ENCODE results near the gene TRIM15.

Gene TRIM15

DNA sequence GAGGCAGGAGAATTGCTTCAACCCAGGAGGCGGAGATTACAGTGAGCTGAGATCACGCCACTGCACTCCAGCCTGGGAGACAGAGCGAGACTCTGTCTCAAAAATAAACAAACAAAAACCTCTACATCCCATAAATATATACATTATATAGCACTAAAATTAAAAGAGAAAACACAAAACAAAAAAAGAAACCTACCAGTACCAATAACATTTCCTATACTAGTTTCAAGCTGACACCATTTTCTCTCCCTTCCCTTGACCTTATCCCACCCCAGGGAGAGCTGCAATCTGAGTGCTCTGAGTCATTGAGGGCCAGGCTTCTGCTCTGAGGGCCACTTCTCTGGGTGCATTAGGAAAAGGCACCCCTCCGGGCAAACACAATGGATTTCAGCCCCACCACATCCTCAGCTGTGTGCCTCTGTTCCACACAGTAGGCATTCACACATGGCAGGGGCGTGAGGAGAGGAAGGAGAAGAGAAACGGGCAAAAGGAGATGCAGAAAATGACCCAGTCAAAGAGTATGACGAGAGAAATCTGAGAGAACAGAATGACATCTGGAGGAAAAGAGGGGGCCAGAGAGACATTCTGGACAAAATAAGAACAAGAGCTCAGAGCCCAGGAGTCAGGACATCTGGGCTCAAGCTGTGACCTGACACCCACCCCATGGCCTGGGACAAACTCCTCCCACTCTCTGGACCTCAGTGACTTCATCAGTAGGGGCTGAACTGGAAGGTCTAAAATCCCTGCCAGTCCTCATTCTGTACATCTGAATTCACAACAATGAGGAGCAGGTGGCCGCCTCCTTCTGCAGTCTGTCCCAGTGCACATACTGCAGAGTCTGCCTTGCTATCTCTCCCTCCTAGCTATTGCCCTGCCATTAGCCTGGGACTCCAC is 31.7 kb downstream of the TRIM15 start:
- intact Hi-C loops (cut with DNase I; ENCODE audit: low total_unique reads): no loop called here
- TF ChIP-seq, protein P1, sequence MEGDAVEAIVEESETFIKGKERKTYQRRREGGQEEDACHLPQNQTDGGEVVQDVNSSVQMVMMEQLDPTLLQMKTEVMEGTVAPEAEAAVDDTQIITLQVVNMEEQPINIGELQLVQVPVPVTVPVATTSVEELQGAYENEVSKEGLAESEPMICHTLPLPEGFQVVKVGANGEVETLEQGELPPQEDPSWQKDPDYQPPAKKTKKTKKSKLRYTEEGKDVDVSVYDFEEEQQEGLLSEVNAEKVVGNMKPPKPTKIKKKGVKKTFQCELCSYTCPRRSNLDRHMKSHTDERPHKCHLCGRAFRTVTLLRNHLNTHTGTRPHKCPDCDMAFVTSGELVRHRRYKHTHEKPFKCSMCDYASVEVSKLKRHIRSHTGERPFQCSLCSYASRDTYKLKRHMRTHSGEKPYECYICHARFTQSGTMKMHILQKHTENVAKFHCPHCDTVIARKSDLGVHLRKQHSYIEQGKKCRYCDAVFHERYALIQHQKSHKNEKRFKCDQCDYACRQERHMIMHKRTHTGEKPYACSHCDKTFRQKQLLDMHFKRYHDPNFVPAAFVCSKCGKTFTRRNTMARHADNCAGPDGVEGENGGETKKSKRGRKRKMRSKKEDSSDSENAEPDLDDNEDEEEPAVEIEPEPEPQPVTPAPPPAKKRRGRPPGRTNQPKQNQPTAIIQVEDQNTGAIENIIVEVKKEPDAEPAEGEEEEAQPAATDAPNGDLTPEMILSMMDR (IDR thresholded peaks at IDR 0.05): no peak
- Histone ChIP-seq H3K4me1 (no peaks in the 10 kb centered on the region), H3K4me3 (no peak overlapping the region), H3K9me3 (no peaks in the 10 kb centered on the region), H3K27me3 (no peaks in the 10 kb centered on the region), H3K36me3 (peaks cover 35 to 82% (median 81%) of the 10 kb centered on the region in 3 donors), H3K27ac (no peak overlapping the region)
- DNase-seq: no peak

DNA sequence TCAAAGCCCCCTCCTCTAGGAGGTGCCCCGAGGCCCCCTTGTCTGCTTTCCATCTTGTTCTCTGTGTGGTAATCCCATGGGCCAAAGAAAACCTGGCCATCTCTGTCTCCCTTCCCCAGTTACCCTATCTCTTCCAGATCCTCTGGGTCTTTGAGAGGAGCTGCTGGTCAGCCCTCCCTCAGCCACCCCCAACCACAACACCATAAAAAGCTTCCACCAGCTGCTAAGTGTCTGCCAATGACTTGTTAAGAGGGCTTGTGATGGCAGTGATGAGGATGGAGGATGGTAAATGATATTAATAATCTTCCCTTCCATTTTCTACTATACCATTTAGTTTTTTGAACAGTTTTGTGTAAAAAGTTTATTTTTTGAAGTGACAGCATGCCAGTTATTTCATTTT is 32.6 kb downstream of the TRIM15 start:
- H3K27ac ChIP-seq: no peak overlapping the region
- no peak for DNase-seq
- TF ChIP-seq, protein P1 (IDR thresholded peaks at IDR 0.05): no peak
- no peak overlapping the region for H3K4me3 ChIP-seq
- no peaks in the 10 kb centered on the region for H3K9me3 ChIP-seq
- no peaks in the 10 kb centered on the region for H3K4me1 ChIP-seq
- peaks cover 41 to 82% (median 80%) of the 10 kb centered on the region in 3 donors for H3K36me3 ChIP-seq
- no peaks in the 10 kb centered on the region for H3K27me3 ChIP-seq
- intact Hi-C loops (cut with DNase I; ENCODE audit: low total_unique reads): no loop called here

DNA sequence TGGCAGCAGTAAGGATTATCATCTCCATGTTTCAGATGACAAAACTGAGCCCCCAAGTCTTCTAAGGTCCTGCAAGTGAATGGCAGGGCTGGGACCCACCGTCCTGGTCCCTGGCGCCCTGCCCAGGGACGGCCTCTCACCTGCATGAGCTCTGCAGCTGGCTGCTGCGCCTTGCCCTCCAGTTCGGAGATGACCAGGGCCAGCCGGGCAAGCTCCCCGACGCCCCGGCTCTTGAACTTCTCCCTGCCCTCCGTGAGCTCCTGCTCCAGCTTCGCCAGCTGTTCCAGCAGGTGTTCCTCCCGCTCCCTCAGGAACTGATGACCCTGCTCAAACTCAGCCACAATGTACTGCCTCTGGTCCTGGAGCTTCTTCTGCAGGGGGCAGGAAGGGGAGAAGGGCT is 33.0 kb downstream of the TRIM15 start:
- Histone ChIP-seq H3K4me1 (no peaks in the 10 kb centered on the region), H3K9me3 (no peaks in the 10 kb centered on the region), H3K27ac (no peak overlapping the region), H3K4me3 (no peak overlapping the region), H3K27me3 (no peaks in the 10 kb centered on the region), H3K36me3 (peaks cover 42 to 81% (median 76%) of the 10 kb centered on the region in 3 donors)
- DNase-seq: no peak
- TF ChIP-seq, protein P1 (IDR thresholded peaks at IDR 0.05): no peak
- intact Hi-C loops (cut with DNase I; ENCODE audit: low total_unique reads): no loop called here

DNA sequence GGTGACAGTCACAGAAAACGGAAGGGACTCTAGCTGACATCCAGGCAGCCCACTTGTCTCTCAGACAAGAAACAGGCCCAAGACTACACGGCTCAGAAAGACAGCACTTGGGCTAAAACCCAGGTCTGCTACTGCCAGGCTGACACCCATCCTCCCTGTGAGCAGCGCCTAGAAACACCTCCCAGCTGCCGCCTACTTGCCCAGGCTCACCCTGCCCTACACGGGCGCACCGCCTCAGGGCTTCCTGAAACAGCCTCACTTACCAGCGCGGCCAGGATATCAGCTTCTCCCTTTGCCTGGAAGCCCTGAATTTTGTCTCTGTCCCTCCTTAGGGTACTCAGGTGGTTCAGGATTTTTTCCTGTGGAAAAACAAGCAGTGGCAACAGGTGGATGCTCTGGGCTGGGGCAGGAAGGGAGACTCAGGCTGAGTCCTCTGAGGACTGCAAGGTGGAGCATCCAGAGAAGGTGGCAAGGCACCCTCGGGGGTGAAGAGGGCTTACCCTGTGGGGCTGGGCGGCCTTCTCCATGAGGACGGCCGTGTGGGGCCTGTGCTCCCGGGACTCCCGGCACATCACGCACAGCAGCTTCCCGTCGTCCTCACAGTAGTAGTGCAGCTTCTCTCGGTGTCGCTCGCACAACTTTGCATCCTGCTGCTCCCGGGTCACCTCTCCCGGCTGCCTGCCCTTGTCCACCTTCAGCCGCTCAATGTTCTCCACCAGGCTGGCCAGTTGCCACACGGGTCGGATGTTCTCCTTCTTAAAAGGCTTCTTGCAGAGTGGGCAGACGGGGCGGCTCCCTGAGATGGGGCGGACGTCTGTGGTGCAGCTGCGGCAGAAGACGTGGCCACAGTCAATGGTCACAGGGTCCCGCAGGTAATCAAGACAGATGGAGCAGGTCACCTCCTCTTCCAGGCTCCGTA is 35.1 kb downstream of the TRIM15 start:
- Histone ChIP-seq H3K27me3 (no peaks in the 10 kb centered on the region), H3K4me3 (no peak overlapping the region), H3K4me1 (no peaks in the 10 kb centered on the region), H3K36me3 (peaks cover 42 to 69% (median 66%) of the 10 kb centered on the region in 3 donors), H3K9me3 (no peaks in the 10 kb centered on the region), H3K27ac (no peak overlapping the region)
- TF ChIP-seq, protein P1 (IDR thresholded peaks at IDR 0.05): no peak
- DNase-seq: no peak
- intact Hi-C loops (cut with DNase I; ENCODE audit: low total_unique reads): no loop called here

DNA sequence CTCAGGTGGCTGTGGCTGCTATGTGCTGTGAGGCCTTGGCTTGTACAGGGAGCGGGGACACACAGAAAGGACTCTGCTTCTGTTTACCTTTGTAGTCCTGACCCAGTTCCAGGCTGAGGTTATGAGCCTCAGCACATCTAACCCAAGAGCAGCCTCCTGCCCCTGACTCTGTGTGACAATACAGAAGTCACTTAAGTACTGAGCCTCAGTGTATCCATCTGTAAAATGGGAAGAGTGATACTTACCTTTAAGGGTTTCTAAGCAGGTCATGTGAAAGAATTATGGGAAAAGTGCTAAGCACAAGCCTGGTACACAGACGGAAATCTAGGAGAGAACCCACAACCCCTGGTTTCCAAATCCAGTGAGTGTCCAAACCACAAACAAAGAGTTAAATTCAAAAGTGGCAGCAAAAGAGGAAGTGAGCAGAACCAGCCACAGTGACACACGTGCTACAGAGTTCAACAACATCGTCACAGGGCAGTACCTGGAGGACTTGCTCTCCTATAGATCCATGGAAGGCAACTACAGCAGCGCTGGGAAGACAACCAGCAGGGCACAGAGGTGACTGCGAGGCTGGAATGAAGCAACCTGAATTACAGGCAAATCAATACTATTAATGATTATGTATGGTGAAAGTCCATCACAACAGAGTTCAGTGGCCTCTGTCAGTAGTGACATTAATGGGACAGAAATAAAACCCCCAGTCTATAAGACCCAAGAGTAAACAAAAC is 37.4 kb downstream of the TRIM15 start:
- Histone ChIP-seq H3K4me3 (no peak overlapping the region), H3K9me3 (no peaks in the 10 kb centered on the region), H3K4me1 (no peaks in the 10 kb centered on the region), H3K27ac (no peak overlapping the region), H3K27me3 (no peaks in the 10 kb centered on the region), H3K36me3 (peaks cover 39 to 48% (median 46%) of the 10 kb centered on the region in 3 donors)
- intact Hi-C loops (cut with DNase I; ENCODE audit: low total_unique reads): no loop called here
- TF ChIP-seq, protein P1 (IDR thresholded peaks at IDR 0.05): no peak
- no peak for DNase-seq
